CD4-positive, alpha-beta T cell (primary cell): ENCODE data around the gene IGFALS. TPM values are rescaled to one million over a fixed set of nuclear protein-coding genes. Genes with fewer than 3 reads are reported as not detected.

Source experiments
- ATAC-seq: fragments of 200-7000 bp; cut with Tn5 transposase; one replicate; pipeline ENCODE4 v1.10.0; 2022; ENCODE audit warnings: mild to moderate bottlenecking; ENCODE audit not compliant: poor library complexity
- CTCF ChIA-PET: fragments of 350-600 bp; sonication (Branson Sonifier 250); formaldehyde crosslinking; loops from one replicate; lab custom pipeline; 2021; ENCODE audit warnings: antibody characterized with exemption, inconsistent platforms; lab: Charles Lee
- POLR2A ChIA-PET: fragments of 350-600 bp; sonication (Branson Sonifier 250); formaldehyde crosslinking; loops from one replicate; lab custom pipeline; 2021; ENCODE audit warnings: antibody characterized with exemption, inconsistent platforms; lab: Charles Lee
- DNase-seq, 14 experiments: peaks; one replicate each; pipeline ENCODE4 v3.0.0-alpha.2; 2013 to 2020; ENCODE audit warnings: mixed read lengths in 2 of 14
- H3K27ac ChIP-seq, 2 donors: one replicate each; pipeline versions ENCODE4 v1.5.1 to v1.7.0; 2013; ENCODE audit warnings: low read length in 2 of 2, low read depth in 1 of 2, mild to moderate bottlenecking in 1 of 2
- H3K27me3 ChIP-seq, 2 experiments: 1 replicate in 1 of 2; 2 replicates in 1 of 2; pipeline versions ENCODE4 v1.6.1 to v1.7.0; 2013; ENCODE audit warnings: low read length in 2 of 2, control low read depth in 1 of 2, mild to moderate bottlenecking in 1 of 2, moderate library complexity in 1 of 2; ENCODE audit not compliant: insufficient read depth in 2 of 2, control insufficient read depth in 1 of 2
- H3K36me3 ChIP-seq: one replicate; pipeline ENCODE4 v1.6.1; 2013; ENCODE audit warnings: low read length, control low read depth; ENCODE audit not compliant: insufficient read depth
- H3K4me1 ChIP-seq: one replicate; pipeline ENCODE4 v1.6.1; 2013; ENCODE audit warnings: low read length, control low read depth; ENCODE audit not compliant: insufficient read depth
- H3K4me3 ChIP-seq: one replicate; pipeline ENCODE4 v1.5.1; 2013; ENCODE audit warnings: mild to moderate bottlenecking, low read length, moderate library complexity
- H3K9me3 ChIP-seq, 2 experiments: 1 replicate in 1 of 2; 2 replicates in 1 of 2; pipeline versions ENCODE4 v1.6.1 to v1.7.0; 2013; ENCODE audit warnings: low read length in 2 of 2, mild to moderate bottlenecking in 2 of 2, control low read depth in 1 of 2, moderate library complexity in 1 of 2; ENCODE audit not compliant: control insufficient read depth in 1 of 2, insufficient read depth in 1 of 2
- H3K27ac Mint-ChIP-seq: one replicate; pipeline ENCODE4 v1.8.0; 2020; ENCODE audit warnings: mixed read lengths
- H3K27me3 Mint-ChIP-seq: one replicate; pipeline ENCODE4 v1.8.0; 2021; ENCODE audit warnings: mixed read lengths
- H3K36me3 Mint-ChIP-seq: one replicate; pipeline ENCODE4 v1.8.0; 2021; ENCODE audit warnings: low read depth, mixed read lengths
- H3K4me1 Mint-ChIP-seq: one replicate; pipeline ENCODE4 v1.8.0; 2021; ENCODE audit warnings: low read depth, mixed read lengths
- H3K4me3 Mint-ChIP-seq: one replicate; pipeline ENCODE4 v1.8.0; 2020; ENCODE audit warnings: mild to moderate bottlenecking, mixed read lengths
- H3K9me3 Mint-ChIP-seq: one replicate; pipeline ENCODE4 v1.8.0; 2020; ENCODE audit warnings: mixed read lengths
- CTCF ChIP-seq: fragments of 200-600 bp; IDR thresholded peaks from one replicate; pipeline ENCODE4 v1.8.0; 2022; ENCODE audit warnings: antibody characterized with exemption, mild to moderate bottlenecking
- intact Hi-C, 2 experiments: fragments of 100-400 bp; cut with DNase I in 1 of 2; cut with micrococcal nuclease in 1 of 2; formaldehyde crosslinking; loops; one replicate each; pipeline versions ENCODE4 v1.15.1 to v1.9.0; 2023 to 2025; cut with DNase I, micrococcal nuclease
- total RNA-seq, 174 experiments: library from RNA in 2 of 174; stranded (reverse) in 2 of 174; gene quantifications; one replicate each; pipeline ENCODE4 v1.2.3 and lab custom pipeline; 2021 to 2026

IGFALS gene
- total RNA-seq, 2 experiments from 2014 or later, result 0.67 to 0.80 TPM

- H3K27ac ChIP-seq, result no peak overlapping the region
- no peak for ATAC-seq
- ChIA-PET POLR2A (no interaction called here), CTCF (no interaction called here)
- H3K9me3 Mint-ChIP-seq, result no peaks in the 10 kb centered on the region
- H3K4me1 ChIP-seq, result peaks cover 33% of the 10 kb centered on the region
- H3K27ac Mint-ChIP-seq, result no peak overlapping the region
- no peak for TF ChIP-seq CTCF
- peaks cover 38% of the 10 kb centered on the region for H3K36me3 ChIP-seq
- peaks cover 11% of the 10 kb centered on the region for H3K36me3 Mint-ChIP-seq
- H3K27me3 Mint-ChIP-seq, result no peaks in the 10 kb centered on the region
- H3K9me3 ChIP-seq, result peaks cover 0 to 6% of the 10 kb centered on the region in 2 experiments
- H3K4me3 Mint-ChIP-seq, result no peak overlapping the region
- H3K27me3 ChIP-seq, result no peaks in the 10 kb centered on the region
- H3K4me1 Mint-ChIP-seq, result peaks cover 9% of the 10 kb centered on the region
- H3K4me3 ChIP-seq, result no peak overlapping the region
- intact Hi-C loops, result loop anchor here in 1 of 2 experiments (10.0 kb wide), 2 partner anchors 483 to 1383 kb away; partner anchors contain the start of genes DECR2 and UBE2I
- DNase-seq, result peak in 1 of 14 experiments; percentile 35
These were observed 5.3 kb downstream of the IGFALS start for GRCh38 chr16:1788095-1788707.

DNA sequence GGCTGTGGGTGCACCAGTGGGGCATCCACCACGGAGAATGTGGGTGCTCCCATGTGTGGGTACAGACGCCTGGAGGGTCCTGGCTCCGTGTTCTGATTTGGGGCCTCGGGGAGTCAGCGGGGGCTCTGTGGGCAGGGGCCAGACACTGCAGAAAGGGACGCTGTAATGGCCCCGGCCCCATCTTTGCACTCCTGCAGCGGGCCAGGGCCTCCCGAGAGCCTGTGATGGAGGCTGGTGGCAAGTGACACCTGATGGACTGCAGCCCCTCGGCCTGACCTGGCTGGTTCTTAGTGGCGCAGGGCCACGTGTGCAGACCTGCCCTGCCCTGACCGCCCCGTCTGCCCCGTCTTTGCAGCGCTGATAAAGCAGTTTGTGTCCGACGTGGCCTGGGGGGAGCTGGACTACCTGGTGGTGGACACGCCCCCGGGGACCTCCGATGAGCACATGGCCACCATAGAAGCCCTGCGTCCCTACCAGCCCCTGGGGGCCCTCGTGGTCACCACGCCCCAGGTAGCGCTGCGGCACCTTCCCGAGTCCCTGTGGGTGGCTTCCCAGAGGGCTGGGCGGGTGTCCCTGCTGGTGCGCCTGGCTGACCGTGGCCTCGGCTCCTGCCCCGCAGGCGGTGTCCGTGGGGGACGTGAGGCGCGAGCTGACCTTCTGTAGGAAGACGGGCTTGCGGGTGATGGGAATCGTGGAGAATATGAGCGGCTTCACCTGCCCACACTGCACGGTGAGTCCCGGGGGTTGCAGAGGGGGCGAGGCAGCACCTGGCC, 6.0 kb downstream of the IGFALS start:
- Histone ChIP-seq H3K4me3 (no peak overlapping the region), H3K9me3 (peaks cover 0 to 6% of the 10 kb centered on the region in 2 experiments), H3K4me1 (peaks cover 35% of the 10 kb centered on the region), H3K27me3 (no peaks in the 10 kb centered on the region), H3K36me3 (peaks cover 38% of the 10 kb centered on the region), H3K27ac (no peak overlapping the region)
- intact Hi-C loops, result loop anchor here in 1 of 2 experiments (10.0 kb wide), 2 partner anchors 483 to 1383 kb away; partner anchors contain the start of genes DECR2 and UBE2I
- Mint-ChIP-seq H3K4me1 (peaks cover 14% of the 10 kb centered on the region), H3K4me3 (no peak overlapping the region), H3K27ac (no peak overlapping the region), H3K9me3 (no peaks in the 10 kb centered on the region), H3K36me3 (peaks cover 17% of the 10 kb centered on the region), H3K27me3 (no peaks in the 10 kb centered on the region)
- POLR2A ChIA-PET, result no interaction called here
- ATAC-seq (no peak), DNase-seq (no peak)
- TF ChIP-seq CTCF, result no peak
- CTCF ChIA-PET, result no interaction called here

DNA sequence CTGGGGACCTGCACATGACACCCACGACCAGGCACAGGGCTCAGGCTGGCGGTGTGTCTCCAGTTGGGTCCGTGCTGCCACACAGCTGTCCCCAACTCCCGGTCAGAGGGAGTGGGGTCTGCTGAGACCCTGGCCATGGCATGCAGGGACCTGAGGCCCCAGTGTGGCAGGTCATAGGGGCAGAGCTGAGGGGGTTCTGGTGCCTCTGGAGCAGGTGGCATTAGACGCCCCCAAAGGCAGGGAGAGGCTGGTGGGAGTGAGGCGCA, 6.5 kb downstream of the IGFALS start:
- DNase-seq (peak in 1 of 14 experiments; percentile 3), ATAC-seq (no peak)
- peaks cover 35% of the 10 kb centered on the region for H3K4me1 ChIP-seq
- ChIA-PET POLR2A (no interaction called here), CTCF (no interaction called here)
- H3K36me3 Mint-ChIP-seq, result peaks cover 20% of the 10 kb centered on the region
- no peak overlapping the region for H3K4me3 ChIP-seq
- no peak for TF ChIP-seq CTCF
- peaks cover 38% of the 10 kb centered on the region for H3K36me3 ChIP-seq
- H3K9me3 Mint-ChIP-seq, result no peaks in the 10 kb centered on the region
- H3K27ac ChIP-seq, result no peak overlapping the region
- H3K4me3 Mint-ChIP-seq, result no peak overlapping the region
- no peaks in the 10 kb centered on the region for H3K27me3 ChIP-seq
- no peak overlapping the region for H3K27ac Mint-ChIP-seq
- intact Hi-C loops, result loop anchor here in 1 of 2 experiments (10.0 kb wide), 2 partner anchors 482 to 1382 kb away; partner anchors contain the start of genes DECR2 and UBE2I
- no peaks in the 10 kb centered on the region for H3K27me3 Mint-ChIP-seq
- peaks cover 17% of the 10 kb centered on the region for H3K4me1 Mint-ChIP-seq
- peaks cover 0 to 6% of the 10 kb centered on the region in 2 experiments for H3K9me3 ChIP-seq
